ENCODE measurements around the gene TAMM41. TPM values are rescaled to one million over a fixed set of nuclear protein-coding genes. Genes with fewer than 3 reads are reported as not detected.
A peak's percentile ranks its signal among the peaks of the same experiment; 100 is the strongest.

Gene TAMM41
- total RNA-seq, 1 donor from 2014 or later: 22.5 TPM

GRCh38 chr3:11759996-11760395, 86.7 kb downstream of the TAMM41 start:
- Histone ChIP-seq H3K4me1 (peaks cover 11% of the 10 kb centered on the region), H3K4me2 (no peak overlapping the region), H3K27ac (no peak overlapping the region), H3K9me3 (ENCODE audit: low read depth) (no peaks in the 10 kb centered on the region), H4K20me1 (ENCODE audit: low read depth) (no peaks in the 10 kb centered on the region), H3K79me2 (ENCODE audit: low read depth) (no peaks in the 10 kb centered on the region), H3K4me3 (no peak overlapping the region), H2AFZ (replicated peaks) (no peak overlapping the region), H3K9ac (no peak overlapping the region), H3F3A (ENCODE audit: low read depth) (peaks cover 8% of the 10 kb centered on the region), H3K36me3 (no peaks in the 10 kb centered on the region), H3K27me3 (no peaks in the 10 kb centered on the region)
- TF ChIP-seq CTCF (IDR thresholded peaks at IDR 0.05): no peak
- no peak for TF ChIP-seq EZH2 (IDR thresholded peaks at IDR 0.05)
- no peak for TF ChIP-seq EZH2phosphoT487 (IDR thresholded peaks at IDR 0.05)
- peaks cover 9% of the 10 kb centered on the region for H3K4me1 Mint-ChIP-seq
- H3K27ac Mint-ChIP-seq: no peak overlapping the region
- no peaks in the 10 kb centered on the region for H3K36me3 Mint-ChIP-seq
- H3K27me3 Mint-ChIP-seq (ENCODE audit: insufficient read depth, low read depth): no peaks in the 10 kb centered on the region
- no peaks in the 10 kb centered on the region for H3K9me3 Mint-ChIP-seq
- DNase-seq (ENCODE audit: low spot score): no peak
- no peak overlapping the region for H3K4me3 Mint-ChIP-seq

GRCh38 chr3:11757929-11758328, 88.8 kb downstream of the TAMM41 start:
- Mint-ChIP-seq H3K9me3 (no peaks in the 10 kb centered on the region), H3K4me1 (peaks cover 12% of the 10 kb centered on the region), H3K36me3 (no peaks in the 10 kb centered on the region), H3K27me3 (ENCODE audit: insufficient read depth, low read depth) (no peaks in the 10 kb centered on the region), H3K27ac (peak overlapping the region; percentile 47), H3K4me3 (no peak overlapping the region)
- Histone ChIP-seq H3K9me3 (ENCODE audit: low read depth) (no peaks in the 10 kb centered on the region), H3K27me3 (no peaks in the 10 kb centered on the region), H3K4me3 (no peak overlapping the region), H3K4me1 (peaks cover 14% of the 10 kb centered on the region), H3K36me3 (no peaks in the 10 kb centered on the region), H3K79me2 (ENCODE audit: low read depth) (no peaks in the 10 kb centered on the region), H3K4me2 (no peak overlapping the region), H2AFZ (replicated peaks) (no peak overlapping the region), H4K20me1 (ENCODE audit: low read depth) (no peaks in the 10 kb centered on the region), H3F3A (ENCODE audit: low read depth) (peaks cover 8% of the 10 kb centered on the region), H3K9ac (no peak overlapping the region), H3K27ac (no peak overlapping the region)
- no peak for DNase-seq (ENCODE audit: low spot score)
- TF ChIP-seq EZH2 (IDR thresholded peaks at IDR 0.05) (no peak), CTCF (IDR thresholded peaks at IDR 0.05) (no peak), EZH2phosphoT487 (IDR thresholded peaks at IDR 0.05) (no peak)

GRCh38 chr3:11757441-11757875, 89.2 kb downstream of the TAMM41 start:
- H3K79me2 ChIP-seq (ENCODE audit: low read depth): no peaks in the 10 kb centered on the region
- Mint-ChIP-seq H3K9me3 (no peaks in the 10 kb centered on the region), H3K36me3 (no peaks in the 10 kb centered on the region), H3K4me3 (no peak overlapping the region), H3K27ac (peak overlapping the region; percentile 47), H3K27me3 (ENCODE audit: insufficient read depth, low read depth) (no peaks in the 10 kb centered on the region), H3K4me1 (peaks cover 12% of the 10 kb centered on the region)
- DNase-seq (ENCODE audit: low spot score): no peak
- peaks cover 8% of the 10 kb centered on the region for H3F3A ChIP-seq (ENCODE audit: low read depth)
- no peaks in the 10 kb centered on the region for H4K20me1 ChIP-seq (ENCODE audit: low read depth)
- H3K27me3 ChIP-seq: no peaks in the 10 kb centered on the region
- H3K4me3 ChIP-seq: no peak overlapping the region
- TF ChIP-seq EZH2 (IDR thresholded peaks at IDR 0.05): no peak
- TF ChIP-seq EZH2phosphoT487 (IDR thresholded peaks at IDR 0.05): no peak
- no peak for TF ChIP-seq CTCF (IDR thresholded peaks at IDR 0.05)
- no peak overlapping the region for H3K27ac ChIP-seq
- no peaks in the 10 kb centered on the region for H3K9me3 ChIP-seq (ENCODE audit: low read depth)
- H3K9ac ChIP-seq: no peak overlapping the region
- peaks cover 14% of the 10 kb centered on the region for H3K4me1 ChIP-seq
- H3K4me2 ChIP-seq: no peak overlapping the region
- H2AFZ ChIP-seq (replicated peaks): no peak overlapping the region
- H3K36me3 ChIP-seq: no peaks in the 10 kb centered on the region

Measured in neural progenitor cell (in vitro differentiated cells).